HUES48 (cell line): Measurements from ENCODE around the gene CREB3L1.

ENCODE experiments used
- H3K27ac ChIP-seq: one replicate; pipeline ENCODE4 v1.7.0; 2013; ENCODE audit warnings: low read depth, low read length, inconsistent platforms
- H3K27me3 ChIP-seq: 2 replicates; pipeline ENCODE4 v1.6.1; 2013; ENCODE audit warnings: mild to moderate bottlenecking, low read length; ENCODE audit not compliant: control insufficient read depth, insufficient read depth
- H3K36me3 ChIP-seq: 2 replicates; pipeline ENCODE4 v1.6.1; 2013; ENCODE audit warnings: low read length; ENCODE audit not compliant: control insufficient read depth, insufficient read depth
- H3K4me1 ChIP-seq: 2 replicates; pipeline ENCODE4 v1.6.1; 2013; ENCODE audit warnings: mild to moderate bottlenecking, low read length; ENCODE audit not compliant: control insufficient read depth, insufficient read depth
- H3K4me3 ChIP-seq: 2 replicates; pipeline ENCODE4 v1.5.1; 2013; ENCODE audit warnings: mild to moderate bottlenecking, low read depth, low read length
- H3K9ac ChIP-seq: 2 replicates; pipeline ENCODE4 v1.6.1; 2013; ENCODE audit warnings: mild to moderate bottlenecking, low read depth, low read length, moderate library complexity
- H3K9me3 ChIP-seq: 2 replicates; pipeline ENCODE4 v1.6.1; 2013; ENCODE audit warnings: low read length; ENCODE audit not compliant: control insufficient read depth, insufficient read depth

Gene CREB3L1

DNA sequence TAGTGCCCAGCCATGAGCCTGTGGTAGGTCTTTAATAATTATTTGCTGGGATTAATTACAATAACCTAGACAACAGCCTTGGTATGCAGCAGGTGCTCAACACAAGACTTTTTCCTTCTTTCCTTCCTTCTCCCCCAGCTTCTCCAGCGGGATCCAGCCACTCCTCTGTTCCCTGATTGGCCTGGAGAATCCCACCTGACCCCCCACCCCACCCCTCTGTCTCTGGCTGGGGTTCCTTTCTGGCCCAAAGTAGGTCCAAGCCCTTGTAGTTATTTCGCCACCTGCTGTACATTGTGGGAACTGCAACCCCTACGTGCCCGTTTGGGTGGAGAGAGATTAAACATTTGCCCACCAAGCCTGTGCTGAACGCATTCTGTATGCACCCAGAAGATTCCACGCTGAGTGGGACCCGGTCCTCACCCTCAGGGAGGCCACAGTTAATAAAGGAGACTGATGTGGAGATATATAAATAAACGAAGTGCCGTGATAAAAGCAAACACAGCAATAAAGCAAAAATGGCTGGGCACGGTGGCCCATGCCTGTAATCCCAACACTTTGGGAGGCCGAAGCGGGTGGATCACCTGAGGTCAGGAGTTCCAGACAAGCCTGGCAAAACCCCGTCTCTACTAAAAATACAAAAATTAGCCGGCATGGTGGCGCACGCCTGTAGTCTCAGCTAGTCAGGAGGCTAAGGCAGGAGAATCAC, 37.7 kb downstream of the CREB3L1 start:
- Histone ChIP-seq H3K4me3 (no peak overlapping the region), H3K9me3 (no peaks in the 10 kb centered on the region), H3K4me1 (no peaks in the 10 kb centered on the region), H3K36me3 (peaks cover 5% of the 10 kb centered on the region), H3K9ac (no peak overlapping the region), H3K27ac (no peak overlapping the region), H3K27me3 (no peaks in the 10 kb centered on the region)

DNA sequence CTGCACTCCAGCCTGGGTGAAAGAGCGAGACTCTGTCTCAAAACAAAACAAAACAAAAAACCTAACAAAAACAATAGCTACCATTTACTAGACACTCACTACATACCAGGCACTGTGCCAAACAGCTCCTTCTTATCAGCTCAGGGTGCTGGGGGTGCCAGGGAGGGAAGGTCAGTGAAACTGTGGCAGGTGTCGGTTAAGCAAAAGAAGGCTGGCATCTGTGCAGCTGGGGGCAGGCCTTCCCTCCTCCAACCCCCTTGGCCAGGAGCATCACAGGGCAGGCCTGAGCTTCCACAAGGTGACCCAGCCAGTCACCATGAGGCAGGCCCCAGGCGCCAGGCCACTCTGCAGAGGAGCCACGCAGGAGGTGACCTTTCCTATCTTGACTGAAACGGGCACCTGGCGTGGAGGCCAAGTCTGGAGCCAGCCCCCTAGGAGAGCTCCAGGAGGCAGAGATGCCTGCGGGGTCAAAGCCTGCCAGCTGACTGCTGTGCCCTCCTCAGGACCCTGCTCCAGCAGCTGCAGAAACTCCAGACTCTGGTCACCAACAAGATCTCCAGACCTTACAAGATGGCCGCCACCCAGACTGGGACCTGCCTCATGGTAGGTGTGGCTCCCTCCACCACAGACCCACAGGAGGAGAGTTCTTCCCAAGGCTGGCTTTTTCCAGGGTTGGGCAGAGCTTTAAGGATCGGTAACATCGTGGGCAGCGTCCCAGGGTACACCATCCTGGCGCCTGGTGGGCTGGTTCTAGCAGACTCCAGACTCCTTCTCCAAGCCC, 38.5 kb downstream of the CREB3L1 start:
- Histone ChIP-seq H3K4me3 (no peak overlapping the region), H3K9me3 (no peaks in the 10 kb centered on the region), H3K9ac (no peak overlapping the region), H3K36me3 (peaks cover 5% of the 10 kb centered on the region), H3K27ac (no peak overlapping the region), H3K27me3 (no peaks in the 10 kb centered on the region), H3K4me1 (no peaks in the 10 kb centered on the region)

DNA sequence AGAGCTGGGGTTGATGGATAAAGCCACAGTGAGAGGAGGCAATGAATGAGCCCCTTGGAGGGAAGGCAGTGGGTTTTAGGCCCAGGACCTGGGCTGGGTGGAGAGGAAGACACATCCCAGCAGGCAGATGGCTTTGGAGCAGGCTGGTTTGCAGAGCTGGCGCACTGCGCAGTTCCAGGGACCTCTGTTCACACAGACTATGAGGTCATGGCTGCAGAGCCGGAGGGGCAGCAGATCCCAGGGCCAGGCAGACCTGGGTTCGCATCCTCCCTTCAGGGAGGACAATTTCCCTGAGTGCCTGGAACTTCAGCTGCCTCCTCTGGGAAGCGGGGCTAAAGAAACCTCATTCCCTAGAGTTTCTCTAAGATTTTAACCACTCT, 41.6 kb downstream of the CREB3L1 start:
- Histone ChIP-seq H3K27me3 (no peaks in the 10 kb centered on the region), H3K4me1 (no peaks in the 10 kb centered on the region), H3K9me3 (no peaks in the 10 kb centered on the region), H3K27ac (no peak overlapping the region), H3K36me3 (peaks cover 5% of the 10 kb centered on the region), H3K9ac (no peak overlapping the region), H3K4me3 (no peak overlapping the region)

DNA sequence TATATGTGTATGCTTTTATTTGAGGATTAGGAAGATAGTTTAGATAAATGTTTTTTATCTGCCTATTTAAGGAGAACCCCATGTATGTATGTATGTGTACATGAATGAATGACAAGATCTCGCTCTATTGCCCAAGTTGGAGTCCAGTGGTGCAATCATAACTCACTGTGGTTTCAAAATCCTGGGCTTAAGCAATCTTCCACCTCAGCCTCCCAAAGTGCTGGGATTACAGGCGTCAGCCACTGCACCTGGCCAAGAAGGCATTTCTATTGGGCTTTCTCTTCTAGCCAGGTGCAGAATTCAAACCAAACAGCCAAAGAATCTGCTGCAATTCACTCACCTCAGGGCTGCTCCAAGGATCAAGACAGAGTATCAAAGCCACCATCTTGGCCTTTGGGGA, 44.3 kb downstream of the CREB3L1 start:
- Histone ChIP-seq H3K27me3 (no peaks in the 10 kb centered on the region), H3K4me1 (no peaks in the 10 kb centered on the region), H3K27ac (no peak overlapping the region), H3K9ac (no peak overlapping the region), H3K4me3 (no peak overlapping the region), H3K36me3 (peaks cover 5% of the 10 kb centered on the region), H3K9me3 (no peaks in the 10 kb centered on the region)

DNA sequence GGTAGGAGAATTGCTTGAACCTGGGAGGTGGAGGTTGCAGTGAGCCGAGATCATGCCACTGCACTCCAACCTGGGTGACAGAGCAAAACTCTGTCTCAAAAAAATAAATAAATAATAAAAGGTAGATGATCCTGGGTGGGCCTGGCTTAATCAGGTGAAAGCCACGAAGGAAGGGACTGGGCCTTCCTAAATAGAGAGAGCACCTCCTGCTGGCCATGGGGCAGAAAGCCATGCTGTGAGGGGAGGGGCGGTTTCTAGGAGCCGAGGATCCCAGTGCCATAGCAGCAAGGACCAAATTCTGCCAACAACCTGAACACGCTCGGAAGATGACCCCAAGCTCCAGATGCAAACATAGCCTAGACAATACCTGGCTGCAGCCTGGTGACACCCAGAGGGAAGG, 45.3 kb downstream of the CREB3L1 start:
- Histone ChIP-seq H3K4me1 (no peaks in the 10 kb centered on the region), H3K36me3 (peaks cover 5% of the 10 kb centered on the region; the same call in 1 of the 2 replicates), H3K9ac (no peak overlapping the region), H3K9me3 (no peaks in the 10 kb centered on the region), H3K4me3 (no peak overlapping the region), H3K27me3 (no peaks in the 10 kb centered on the region), H3K27ac (no peak overlapping the region)

DNA sequence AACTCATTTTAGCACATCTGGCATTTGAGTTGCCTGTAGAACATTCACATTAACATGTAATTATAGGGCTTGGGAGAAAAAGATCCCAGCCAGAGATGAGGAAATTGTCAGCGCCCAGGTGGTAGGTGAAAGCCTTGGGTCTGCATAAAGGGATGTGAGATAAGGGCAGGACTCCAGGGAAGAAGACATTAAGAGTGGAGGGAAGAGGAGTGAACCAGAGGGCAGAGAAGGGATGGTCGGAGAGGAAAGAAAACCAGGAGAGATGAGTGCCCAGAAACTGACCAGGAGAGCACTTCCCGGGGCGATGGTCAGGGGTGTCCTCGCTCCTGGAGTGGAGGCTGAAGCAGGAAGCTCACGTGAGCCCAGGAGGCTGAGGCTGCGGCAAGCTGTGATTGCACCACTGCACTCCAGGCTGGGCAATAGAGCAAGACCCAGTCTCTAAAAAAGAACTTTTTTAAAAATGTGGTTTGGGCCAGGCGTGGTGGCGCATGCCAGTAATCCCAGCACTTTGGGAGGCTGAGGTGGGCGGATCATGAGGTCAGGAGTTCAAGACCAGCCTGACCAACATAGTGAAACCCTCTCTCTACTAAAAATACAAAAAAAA, 49.5 kb downstream of the CREB3L1 start:
- H3K27me3 ChIP-seq, result peaks cover 27% of the 10 kb centered on the region

DNA sequence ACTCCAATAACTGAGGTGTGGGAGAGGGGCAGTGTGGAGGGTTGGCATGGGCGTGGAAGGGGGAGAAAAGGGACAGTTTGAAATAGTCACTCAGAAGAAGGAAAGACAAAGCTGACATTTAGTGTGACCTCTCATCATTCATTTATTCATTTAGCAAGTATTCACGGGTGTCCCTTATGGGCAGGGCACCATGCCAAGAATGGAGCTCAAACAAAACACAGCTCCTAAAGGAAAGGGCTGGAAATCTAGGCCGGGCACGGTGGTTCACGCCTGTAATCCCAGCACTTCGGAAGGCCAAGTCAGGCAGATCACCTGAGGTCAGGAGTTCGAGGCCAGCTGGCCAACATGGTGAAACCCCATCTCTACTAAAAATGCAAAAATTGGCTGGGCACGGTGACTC, 50.4 kb downstream of the CREB3L1 start:
- Histone ChIP-seq H3K27ac (no peak overlapping the region), H3K27me3 (peaks cover 36% of the 10 kb centered on the region), H3K9ac (no peak overlapping the region), H3K4me3 (no peak overlapping the region), H3K9me3 (no peaks in the 10 kb centered on the region), H3K4me1 (peaks cover 20% of the 10 kb centered on the region), H3K36me3 (no peaks in the 10 kb centered on the region)

More for the DNA sequence above, 49.5 kb downstream of the CREB3L1 start:
- Histone ChIP-seq H3K4me3 (no peak overlapping the region), H3K9ac (no peak overlapping the region), H3K27ac (no peak overlapping the region), H3K36me3 (no peaks in the 10 kb centered on the region), H3K9me3 (no peaks in the 10 kb centered on the region), H3K4me1 (peaks cover 14% of the 10 kb centered on the region)

DNA sequence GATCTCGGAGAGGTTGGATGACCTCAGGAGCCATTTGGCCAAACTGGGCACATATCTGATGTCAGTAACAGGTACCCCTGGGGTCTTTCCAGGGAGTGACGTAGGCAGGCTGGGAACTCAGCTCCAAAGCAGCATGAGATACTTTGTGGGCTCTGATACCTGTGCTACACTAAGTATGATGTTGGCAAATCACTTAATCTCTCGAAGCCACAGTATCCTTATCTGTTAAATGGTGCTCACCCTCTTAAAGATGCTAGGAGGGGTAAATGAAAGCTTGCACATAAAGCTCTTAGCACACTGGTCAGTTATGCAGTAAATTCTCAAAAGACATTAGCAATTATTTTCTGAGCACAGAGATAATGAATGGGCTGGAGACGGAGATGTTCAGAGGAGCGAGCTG, 52.7 kb downstream of the CREB3L1 start:
- peaks cover 25% of the 10 kb centered on the region for H3K4me1 ChIP-seq
- H3K27me3 ChIP-seq, result peaks cover 56% of the 10 kb centered on the region
- H3K4me3 ChIP-seq, result no peak overlapping the region
- H3K9ac ChIP-seq, result no peak overlapping the region
- H3K9me3 ChIP-seq, result no peaks in the 10 kb centered on the region
- no peaks in the 10 kb centered on the region for H3K36me3 ChIP-seq
- H3K27ac ChIP-seq, result no peak overlapping the region

DNA sequence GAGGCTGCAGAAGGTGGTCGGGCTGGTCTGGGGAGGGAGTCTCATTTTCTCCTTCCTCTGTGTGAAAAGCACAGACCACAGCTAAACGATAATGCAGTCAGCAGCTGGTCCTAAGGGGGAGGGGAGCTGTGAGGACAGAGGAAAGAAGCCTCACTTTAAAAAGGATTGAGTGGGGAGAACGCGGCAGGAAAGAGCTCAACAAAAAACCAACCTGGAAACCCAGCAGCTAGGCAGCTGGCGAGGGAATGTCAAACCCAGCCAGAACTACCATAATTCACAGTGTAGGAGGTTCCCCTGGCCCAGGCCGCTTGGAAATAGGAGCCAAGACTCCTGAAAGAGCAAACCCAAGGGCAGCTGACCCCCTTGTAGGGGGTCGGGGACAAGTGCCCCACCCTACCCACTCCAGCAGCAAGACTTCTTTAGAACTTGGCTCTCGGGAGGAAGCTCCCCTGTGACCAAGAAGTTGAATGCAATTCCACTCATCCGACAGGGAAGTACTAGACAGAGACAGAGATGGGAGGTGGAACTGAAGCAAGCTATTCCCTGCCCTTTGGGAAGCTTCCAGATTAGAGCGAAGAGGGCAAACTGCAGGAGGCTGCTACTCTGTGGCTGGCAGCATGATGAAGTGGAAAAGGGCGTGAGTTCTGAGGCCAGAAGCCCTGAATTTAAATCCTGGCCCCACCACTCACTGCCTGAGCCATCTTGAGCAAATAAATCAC, 53.3 kb downstream of the CREB3L1 start:
- no peak overlapping the region for H3K4me3 ChIP-seq

DNA sequence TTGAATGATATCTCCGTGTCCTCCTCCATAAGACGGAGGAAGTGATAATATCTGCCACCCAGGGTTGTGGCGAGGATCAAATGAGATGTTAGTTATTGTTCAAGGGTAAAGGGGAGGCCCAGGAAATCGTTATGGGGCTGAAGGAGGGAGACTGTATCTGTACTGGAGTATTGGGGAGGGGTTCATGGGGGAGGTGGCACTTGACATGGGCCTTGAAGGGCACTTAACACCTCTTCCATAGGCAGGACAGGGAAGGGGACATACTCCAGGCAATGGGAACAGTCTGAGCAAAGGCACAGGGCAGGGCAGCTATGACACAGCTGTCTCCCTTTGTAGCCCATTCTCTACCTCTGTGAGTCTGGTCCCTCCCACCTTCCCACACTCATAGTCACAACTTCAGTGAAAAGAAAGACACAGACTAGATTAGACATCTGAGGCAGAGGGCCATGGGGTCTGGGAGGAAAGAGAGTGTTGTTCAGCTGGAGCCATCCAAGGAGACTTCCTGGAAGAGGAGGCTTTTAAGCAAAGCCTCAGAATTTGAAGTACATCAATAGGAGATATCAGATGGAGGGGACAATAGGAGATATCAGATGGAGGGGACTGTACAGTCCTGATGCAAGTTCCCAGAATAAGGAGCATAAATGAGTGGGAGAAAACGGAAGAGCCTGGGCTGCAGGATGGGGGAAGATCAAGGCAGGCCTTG, 54.0 kb downstream of the CREB3L1 start:
- H3K27ac ChIP-seq, result no peak overlapping the region
- no peak overlapping the region for H3K4me3 ChIP-seq
- peaks cover 36% of the 10 kb centered on the region for H3K4me1 ChIP-seq
- peaks cover 56% of the 10 kb centered on the region for H3K27me3 ChIP-seq
- no peaks in the 10 kb centered on the region for H3K36me3 ChIP-seq
- no peak overlapping the region for H3K9ac ChIP-seq
- H3K9me3 ChIP-seq, result no peaks in the 10 kb centered on the region

More for the DNA sequence above, 53.3 kb downstream of the CREB3L1 start:
- H3K9ac ChIP-seq, result no peak overlapping the region
- H3K27ac ChIP-seq, result peak overlapping the region; percentile 21
- peaks cover 56% of the 10 kb centered on the region for H3K27me3 ChIP-seq
- peaks cover 30% of the 10 kb centered on the region for H3K4me1 ChIP-seq
- no peaks in the 10 kb centered on the region for H3K9me3 ChIP-seq
- H3K36me3 ChIP-seq, result no peaks in the 10 kb centered on the region
